ENCODE data around the gene P2RY14. TPM values are rescaled to one million over a fixed set of nuclear protein-coding genes. Genes with fewer than 3 reads are reported as not detected.
"Not testable (repeated sequence)": the region's sequence is repeated elsewhere in the genome, so short reads cannot be mapped to it uniquely, and the experiment has no call there.

Gene P2RY14
- polyA plus RNA-seq, 4 donors = 1.1 to 5.5 (median 1.3) TPM; not detected in 1

- no peak overlapping the region for H3K4me3 ChIP-seq (ENCODE audit: low read depth in 1 of 3, low read length in 3 of 3)
- no peaks in the 10 kb centered on the region for H3K27me3 ChIP-seq (ENCODE audit: control insufficient read depth in 3 of 3, insufficient read depth in 3 of 3, low read length in 3 of 3)
- H3K9me3 ChIP-seq (ENCODE audit: control insufficient read depth in 2 of 2, insufficient read depth in 1 of 2, low read depth in 1 of 2, low read length in 1 of 2) = no peaks in the 10 kb centered on the region
- DNase-seq = no peak
- no peak overlapping the region for H3K27ac ChIP-seq (ENCODE audit: low read depth in 1 of 3, low read length in 2 of 3)
- WGBS, 3 donors = 83 to 94% (median 90%) methylated on average over 4 of the region's 4 CpGs
- peaks cover 0 to 4% (median 0%) of the 10 kb centered on the region in 3 donors for H3K4me1 ChIP-seq (ENCODE audit: control insufficient read depth in 3 of 3, insufficient read depth in 2 of 3, low read depth in 1 of 3, low read length in 2 of 3)
- no peaks in the 10 kb centered on the region for H3K36me3 ChIP-seq (ENCODE audit: control insufficient read depth in 3 of 3, insufficient read depth in 2 of 3, low read depth in 1 of 3, low read length in 3 of 3)
- FAIRE-seq = no peak
Observed at GRCh38 chr3:151232991-151233390, 45.4 kb downstream of the P2RY14 start.

GRCh38 chr3:151232403-151232802 is 45.9 kb downstream of the P2RY14 start:
- not testable (repeated sequence) for FAIRE-seq; H3K36me3 ChIP-seq (ENCODE audit: control insufficient read depth in 3 of 3, insufficient read depth in 2 of 3, low read depth in 1 of 3, low read length in 3 of 3); DNase-seq; H3K27me3 ChIP-seq (ENCODE audit: control insufficient read depth in 3 of 3, insufficient read depth in 3 of 3, low read length in 3 of 3); H3K9me3 ChIP-seq (ENCODE audit: control insufficient read depth in 2 of 2, insufficient read depth in 1 of 2, low read depth in 1 of 2, low read length in 1 of 2); H3K27ac ChIP-seq (ENCODE audit: low read depth in 1 of 3, low read length in 2 of 3); H3K4me1 ChIP-seq (ENCODE audit: control insufficient read depth in 3 of 3, insufficient read depth in 2 of 3, low read depth in 1 of 3, low read length in 2 of 3); H3K4me3 ChIP-seq (ENCODE audit: low read depth in 1 of 3, low read length in 3 of 3)

GRCh38 chr3:151230646-151231045 is 47.7 kb downstream of the P2RY14 start:
- FAIRE-seq (no peak), DNase-seq (peak; percentile 14 to 24)
- Histone ChIP-seq H3K36me3 (ENCODE audit: control insufficient read depth in 3 of 3, insufficient read depth in 2 of 3, low read depth in 1 of 3, low read length in 3 of 3) (no peaks in the 10 kb centered on the region), H3K4me3 (ENCODE audit: low read depth in 1 of 3, low read length in 3 of 3) (no peak overlapping the region), H3K9me3 (ENCODE audit: control insufficient read depth in 2 of 2, insufficient read depth in 1 of 2, low read depth in 1 of 2, low read length in 1 of 2) (no peaks in the 10 kb centered on the region), H3K27me3 (ENCODE audit: control insufficient read depth in 3 of 3, insufficient read depth in 3 of 3, low read length in 3 of 3) (no peaks in the 10 kb centered on the region), H3K4me1 (ENCODE audit: control insufficient read depth in 3 of 3, insufficient read depth in 2 of 3, low read depth in 1 of 3, low read length in 2 of 3) (peaks cover 0 to 6% (median 0%) of the 10 kb centered on the region in 3 donors), H3K27ac (ENCODE audit: low read depth in 1 of 3, low read length in 2 of 3) (peak overlapping the region in 1 of 3 donors; percentile 34)
- WGBS, 3 donors = 17 to 22% (median 22%) methylated on average over 4 of the region's 4 CpGs

GRCh38 chr3:151228666-151229040 is 49.7 kb downstream of the P2RY14 start:
- WGBS, 3 donors = 57 to 86% (median 77%) methylated on average over 1 of the region's 1 CpG
- H3K9me3 ChIP-seq (ENCODE audit: control insufficient read depth in 2 of 2, insufficient read depth in 1 of 2, low read depth in 1 of 2, low read length in 1 of 2) = no peaks in the 10 kb centered on the region
- no peak for DNase-seq
- H3K27ac ChIP-seq (ENCODE audit: low read depth in 1 of 3, low read length in 2 of 3) = peak overlapping the region in 1 of 3 donors; percentile 51
- FAIRE-seq = no peak
- H3K4me1 ChIP-seq (ENCODE audit: control insufficient read depth in 3 of 3, insufficient read depth in 2 of 3, low read depth in 1 of 3, low read length in 2 of 3) = peaks cover 0 to 6% (median 0%) of the 10 kb centered on the region in 3 donors
- no peaks in the 10 kb centered on the region for H3K36me3 ChIP-seq (ENCODE audit: control insufficient read depth in 3 of 3, insufficient read depth in 2 of 3, low read depth in 1 of 3, low read length in 3 of 3)
- H3K27me3 ChIP-seq (ENCODE audit: control insufficient read depth in 3 of 3, insufficient read depth in 3 of 3, low read length in 3 of 3) = no peaks in the 10 kb centered on the region
- no peak overlapping the region for H3K4me3 ChIP-seq (ENCODE audit: low read depth in 1 of 3, low read length in 3 of 3)

- WGBS, 3 donors = 38 to 42% (median 40%) methylated on average over 9 of the region's 9 CpGs
- FAIRE-seq = no peak
- no peaks in the 10 kb centered on the region for H3K9me3 ChIP-seq (ENCODE audit: control insufficient read depth in 2 of 2, insufficient read depth in 1 of 2, low read depth in 1 of 2, low read length in 1 of 2)
- H3K27me3 ChIP-seq (ENCODE audit: control insufficient read depth in 3 of 3, insufficient read depth in 3 of 3, low read length in 3 of 3) = no peaks in the 10 kb centered on the region
- peaks cover 0 to 6% (median 0%) of the 10 kb centered on the region in 3 donors for H3K4me1 ChIP-seq (ENCODE audit: control insufficient read depth in 3 of 3, insufficient read depth in 2 of 3, low read depth in 1 of 3, low read length in 2 of 3)
- no peak overlapping the region for H3K4me3 ChIP-seq (ENCODE audit: low read depth in 1 of 3, low read length in 3 of 3)
- DNase-seq = peak; percentile 77 to 86
- H3K36me3 ChIP-seq (ENCODE audit: control insufficient read depth in 3 of 3, insufficient read depth in 2 of 3, low read depth in 1 of 3, low read length in 3 of 3) = no peaks in the 10 kb centered on the region
- H3K27ac ChIP-seq (ENCODE audit: low read depth in 1 of 3, low read length in 2 of 3) = peak overlapping the region in 1 of 3 donors; percentile 51
Observed at GRCh38 chr3:151227807-151228665, 50.3 kb downstream of the P2RY14 start.

- peaks cover 0 to 6% (median 0%) of the 10 kb centered on the region in 3 donors for H3K4me1 ChIP-seq (ENCODE audit: control insufficient read depth in 3 of 3, insufficient read depth in 2 of 3, low read depth in 1 of 3, low read length in 2 of 3)
Observed at GRCh38 chr3:151227266-151227806, 51.0 kb downstream of the P2RY14 start.

GRCh38 chr3:151226825-151227224 is 51.5 kb downstream of the P2RY14 start:
- H3K36me3 ChIP-seq (ENCODE audit: control insufficient read depth in 3 of 3, insufficient read depth in 2 of 3, low read depth in 1 of 3, low read length in 3 of 3) = no peaks in the 10 kb centered on the region
- peak overlapping the region in 1 of 3 donors; percentile 44 for H3K27ac ChIP-seq (ENCODE audit: low read depth in 1 of 3, low read length in 2 of 3)
- 86 to 93% (median 89%) methylated on average over 5 of the region's 5 CpGs for WGBS, 3 donors
- no peak for DNase-seq
- peaks cover 0 to 2% of the 10 kb centered on the region in 2 donors for H3K9me3 ChIP-seq (ENCODE audit: control insufficient read depth in 2 of 2, insufficient read depth in 1 of 2, low read depth in 1 of 2, low read length in 1 of 2)
- no peaks in the 10 kb centered on the region for H3K27me3 ChIP-seq (ENCODE audit: control insufficient read depth in 3 of 3, insufficient read depth in 3 of 3, low read length in 3 of 3)
- H3K4me1 ChIP-seq (ENCODE audit: control insufficient read depth in 3 of 3, insufficient read depth in 2 of 3, low read depth in 1 of 3, low read length in 2 of 3) = peaks cover 0 to 6% (median 0%) of the 10 kb centered on the region in 3 donors
- no peak for FAIRE-seq
- H3K4me3 ChIP-seq (ENCODE audit: low read depth in 1 of 3, low read length in 3 of 3) = peak overlapping the region in 1 of 3 donors; percentile 4

More at GRCh38 chr3:151227266-151227806, 51.0 kb downstream of the P2RY14 start:
- Histone ChIP-seq H3K36me3 (ENCODE audit: control insufficient read depth in 3 of 3, insufficient read depth in 2 of 3, low read depth in 1 of 3, low read length in 3 of 3) (no peaks in the 10 kb centered on the region), H3K27ac (ENCODE audit: low read depth in 1 of 3, low read length in 2 of 3) (peak overlapping the region in 1 of 3 donors; percentile 22), H3K4me3 (ENCODE audit: low read depth in 1 of 3, low read length in 3 of 3) (no peak overlapping the region), H3K27me3 (ENCODE audit: control insufficient read depth in 3 of 3, insufficient read depth in 3 of 3, low read length in 3 of 3) (no peaks in the 10 kb centered on the region), H3K9me3 (ENCODE audit: control insufficient read depth in 2 of 2, insufficient read depth in 1 of 2, low read depth in 1 of 2, low read length in 1 of 2) (no peaks in the 10 kb centered on the region)
- 71 to 78% (median 78%) methylated on average over 6 of the region's 6 CpGs for WGBS, 3 donors
- DNase-seq (no peak), FAIRE-seq (no peak)

- Histone ChIP-seq H3K27me3 (ENCODE audit: control insufficient read depth in 3 of 3, insufficient read depth in 3 of 3, low read length in 3 of 3) (no peaks in the 10 kb centered on the region), H3K4me1 (ENCODE audit: control insufficient read depth in 3 of 3, insufficient read depth in 2 of 3, low read depth in 1 of 3, low read length in 2 of 3) (peaks cover 0 to 6% (median 0%) of the 10 kb centered on the region in 3 donors), H3K9me3 (ENCODE audit: control insufficient read depth in 2 of 2, insufficient read depth in 1 of 2, low read depth in 1 of 2, low read length in 1 of 2) (peaks cover 0 to 8% of the 10 kb centered on the region in 2 donors), H3K36me3 (ENCODE audit: control insufficient read depth in 3 of 3, insufficient read depth in 2 of 3, low read depth in 1 of 3, low read length in 3 of 3) (peaks cover 0 to 3% (median 0%) of the 10 kb centered on the region in 3 donors), H3K4me3 (ENCODE audit: low read depth in 1 of 3, low read length in 3 of 3) (no peak overlapping the region), H3K27ac (ENCODE audit: low read depth in 1 of 3, low read length in 2 of 3) (no peak overlapping the region)
- no peak for FAIRE-seq
- WGBS, 3 donors = 47 to 54% (median 51%) methylated on average over 4 of the region's 4 CpGs
- DNase-seq = no peak
Observed at GRCh38 chr3:151226088-151226563, 52.2 kb downstream of the P2RY14 start.
